T-helper 9 cell (primary cell): ENCODE data around the gene FRMD4A.
"Not testable (repeated sequence)": the region's sequence is repeated elsewhere in the genome, so short reads cannot be mapped to it uniquely, and the experiment has no call there.

Source experiments
- DNase-seq: peaks from one replicate; pipeline ENCODE4 v3.0.0-alpha.2; 2020

FRMD4A gene

GRCh38 chr10:14137391-14137790 lies 193.3 kb downstream of the FRMD4A start:
- no peak for DNase-seq

GRCh38 chr10:14135196-14135595 lies 195.5 kb downstream of the FRMD4A start:
- DNase-seq, result not testable (repeated sequence)

GRCh38 chr10:14134275-14134674 lies 196.4 kb downstream of the FRMD4A start:
- no peak for DNase-seq

GRCh38 chr10:14131261-14131960 lies 199.3 kb downstream of the FRMD4A start:
- no peak for DNase-seq

- no peak for DNase-seq
Observed at GRCh38 chr10:14129770-14130169, 201.0 kb downstream of the FRMD4A start.

GRCh38 chr10:14128519-14128918 lies 202.2 kb downstream of the FRMD4A start:
- DNase-seq, result no peak

- no peak for DNase-seq
Observed at GRCh38 chr10:14126697-14127440, 203.9 kb downstream of the FRMD4A start.

- no peak for DNase-seq
Observed at GRCh38 chr10:14125564-14125963, 205.2 kb downstream of the FRMD4A start.

- DNase-seq, result no peak
Observed at GRCh38 chr10:14124941-14125340, 205.8 kb downstream of the FRMD4A start.

GRCh38 chr10:14123139-14123538 lies 207.6 kb downstream of the FRMD4A start:
- DNase-seq, result no peak

- no peak for DNase-seq
Observed at GRCh38 chr10:14120812-14121211, 209.9 kb downstream of the FRMD4A start.

GRCh38 chr10:14118953-14119352 lies 211.8 kb downstream of the FRMD4A start:
- no peak for DNase-seq

GRCh38 chr10:14116837-14117236 lies 213.9 kb downstream of the FRMD4A start:
- DNase-seq, result no peak

- no peak for DNase-seq
Observed at GRCh38 chr10:14116021-14116420, 214.7 kb downstream of the FRMD4A start.

GRCh38 chr10:14114791-14115190 lies 215.9 kb downstream of the FRMD4A start:
- DNase-seq, result no peak

GRCh38 chr10:14112056-14112455 lies 218.7 kb downstream of the FRMD4A start:
- DNase-seq, result no peak

- no peak for DNase-seq
Observed at GRCh38 chr10:14111208-14111607, 219.5 kb downstream of the FRMD4A start.

- no peak for DNase-seq
Observed at GRCh38 chr10:14106828-14107227, 223.9 kb downstream of the FRMD4A start.

- no peak for DNase-seq
Observed at GRCh38 chr10:14102056-14102455, 228.7 kb downstream of the FRMD4A start.

- DNase-seq, result no peak
Observed at GRCh38 chr10:14099885-14100284, 230.8 kb downstream of the FRMD4A start.

- DNase-seq, result no peak
Observed at GRCh38 chr10:14093730-14094484, 236.8 kb downstream of the FRMD4A start.

- DNase-seq, result no peak
Observed at GRCh38 chr10:14092799-14093198, 237.9 kb downstream of the FRMD4A start.

GRCh38 chr10:14089556-14090292 lies 241.0 kb downstream of the FRMD4A start:
- no peak for DNase-seq
